AG04450 (cell line): ENCODE results near the gene PRPF38A. TPM values are rescaled to one million over a fixed set of nuclear protein-coding genes. Genes with fewer than 3 reads are reported as not detected.

Experiments
- CTCF ChIA-PET: fragments of 300-600, 350-600 bp; formaldehyde crosslinking; extraction: SDS; loops from one replicate; lab custom pipeline; 2022; ENCODE audit warnings: antibody characterized with exemption, inconsistent platforms; lab: Charles Lee
- POLR2A ChIA-PET: fragments of 350-600 bp; formaldehyde crosslinking; extraction: SDS; loops from one replicate; lab custom pipeline; 2021; ENCODE audit warnings: antibody characterized with exemption, inconsistent platforms; lab: Yijun Ruan, JAX
- DNase-seq: peaks from one replicate; pipeline ENCODE4 v3.0.0-alpha.2; 2011; ENCODE audit warnings: low read depth, low spot score
- H3K27ac ChIP-seq: one replicate; pipeline ENCODE4 v1.5.1; 2012; ENCODE audit warnings: low read depth, low read length, control low read depth
- H3K27me3 ChIP-seq: one replicate; pipeline ENCODE4 v1.6.0; 2012; ENCODE audit warnings: low read length; ENCODE audit not compliant: control insufficient read depth, insufficient read depth
- H3K4me3 ChIP-seq: 2 replicates; pipeline ENCODE4 v1.5.1; 2011; ENCODE audit warnings: mild to moderate bottlenecking, low read depth, low read length, control low read depth
- H3K9me3 ChIP-seq: 2 replicates; pipeline ENCODE4 v1.5.1; 2012; ENCODE audit warnings: low read length; ENCODE audit not compliant: control insufficient read depth, insufficient read depth
- CTCF ChIP-seq: IDR thresholded peaks from 2 replicates; pipeline ENCODE4 v1.5.1; 2011; ENCODE audit warnings: low read depth, low read length, control low read depth, inconsistent platforms
- polyA plus RNA-seq: library from polyadenylated mRNA; depleted of rRNA; stranded (reverse); fragments of >200 nt; gene quantifications from 2 replicates; pipeline ENCODE4 v1.2.3, GENCODE V29; 2011

PRPF38A gene
- polyA plus RNA-seq, 1 experiment, result 26.7 TPM

- H3K9me3 ChIP-seq, result no peaks in the 10 kb centered on the region
- ChIA-PET POLR2A (no interaction called here), CTCF (interaction anchor here (0.9 kb wide), 1 partner anchor 12 kb away, joined by 3 read pairs; the partner anchor contains the start of gene PRPF38A)
- DNase-seq, result no peak
- TF ChIP-seq CTCF, result no peak
- H3K27ac ChIP-seq, result no peak overlapping the region
- H3K27me3 ChIP-seq, result no peaks in the 10 kb centered on the region
- H3K4me3 ChIP-seq, result no peak overlapping the region
Observed at GRCh38 chr1:52393174-52393573, 11.2 kb upstream of the PRPF38A start.

DNA sequence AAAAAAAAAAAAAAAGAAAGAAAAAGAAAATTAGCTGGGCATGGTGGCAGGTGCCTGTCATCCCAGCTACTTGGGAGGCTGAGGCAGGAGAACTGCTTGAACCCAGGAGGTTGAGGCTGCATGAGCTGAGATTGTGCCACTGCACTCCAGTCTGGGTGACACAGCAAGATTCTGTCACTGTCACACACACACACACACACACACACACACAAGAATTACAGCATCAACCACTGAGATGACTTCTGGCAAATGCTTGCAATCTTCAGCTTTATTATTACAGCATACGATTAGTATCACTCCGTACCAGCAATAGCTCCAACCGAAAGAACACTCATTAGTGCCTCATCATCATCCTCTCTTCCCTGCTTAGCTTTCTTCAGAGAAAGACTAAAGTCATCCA, 4.8 kb upstream of the PRPF38A start:
- no peak for DNase-seq
- no peak overlapping the region for H3K4me3 ChIP-seq
- no peak for TF ChIP-seq CTCF
- POLR2A ChIA-PET, result no interaction called here
- no peaks in the 10 kb centered on the region for H3K9me3 ChIP-seq
- H3K27ac ChIP-seq, result no peak overlapping the region
- no peaks in the 10 kb centered on the region for H3K27me3 ChIP-seq
- CTCF ChIA-PET, result interaction anchor here (0.7 kb wide), 1 partner anchor 90 kb away, joined by 4 read pairs; no protein-coding TSS in a partner anchor

DNA sequence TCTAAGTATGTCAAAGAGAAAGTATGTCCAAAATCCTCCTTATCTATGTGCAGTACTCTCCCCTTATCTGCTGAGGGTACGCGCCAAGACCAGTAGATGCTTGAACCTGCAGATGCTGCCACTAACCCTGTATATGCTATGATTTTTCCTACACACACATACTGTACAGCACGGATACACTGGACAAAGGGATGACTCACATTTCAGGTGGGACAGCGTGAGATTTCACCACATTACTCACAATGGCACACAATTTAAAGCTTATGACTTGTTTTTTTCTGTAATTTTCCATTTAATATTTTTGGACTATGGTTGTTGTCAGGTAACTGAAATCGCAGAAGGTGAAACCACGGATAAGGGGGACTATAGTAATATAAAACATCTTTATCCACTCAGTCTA, 4.3 kb upstream of the PRPF38A start:
- TF ChIP-seq CTCF, result no peak
- ChIA-PET CTCF (no interaction called here), POLR2A (no interaction called here)
- DNase-seq, result no peak
- Histone ChIP-seq H3K9me3 (no peaks in the 10 kb centered on the region), H3K27ac (no peak overlapping the region), H3K27me3 (no peaks in the 10 kb centered on the region), H3K4me3 (no peak overlapping the region)

- H3K9me3 ChIP-seq, result no peaks in the 10 kb centered on the region
- no peak for TF ChIP-seq CTCF
- ChIA-PET CTCF (interaction anchor here (0.5 kb wide), 1 partner anchor 75 kb away, joined by 3 read pairs; no protein-coding TSS in a partner anchor), POLR2A (no interaction called here)
- H3K27ac ChIP-seq, result no peak overlapping the region
- H3K27me3 ChIP-seq, result no peaks in the 10 kb centered on the region
- H3K4me3 ChIP-seq, result no peak overlapping the region; the same call in 1 of the 2 replicates
- DNase-seq, result no peak
Observed at GRCh38 chr1:52402860-52403240, 1.6 kb upstream of the PRPF38A start.

DNA sequence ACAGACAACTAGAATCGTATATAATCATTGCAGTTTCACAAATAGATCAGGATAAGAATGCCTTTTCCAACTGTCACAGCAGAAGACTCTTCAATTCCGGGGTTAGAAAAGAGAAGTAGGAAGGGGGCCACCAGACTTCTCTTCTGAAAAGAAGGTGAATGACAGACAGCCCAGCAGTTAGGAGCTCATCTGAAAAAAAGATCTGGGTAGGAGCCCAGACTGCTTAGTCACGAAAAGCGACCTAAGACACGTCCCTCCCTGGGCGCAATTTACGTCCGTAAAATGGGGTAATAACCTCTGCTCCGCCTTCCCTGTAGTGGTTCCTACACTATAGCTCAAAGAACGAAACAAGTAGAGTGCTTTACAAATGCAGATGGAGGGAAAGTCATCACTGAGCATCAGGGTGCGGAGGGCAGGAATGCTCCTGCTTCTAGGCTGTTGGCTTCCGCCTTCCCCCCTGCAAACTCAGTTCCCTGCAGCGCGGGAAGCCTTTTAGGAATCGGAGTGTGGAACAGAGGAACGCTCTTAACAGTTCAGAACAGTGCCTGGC, 761 bp upstream of the PRPF38A start:
- ChIA-PET POLR2A (interaction anchor here (0.8 to 2.2 kb wide), 4 partner anchors 10 to 323 kb away, joined by 3 to 9 read pairs (median 3); partner anchors contain the start of genes TUT4 and ZYG11B), CTCF (interaction anchor here (0.5 to 1.1 kb wide), 2 partner anchors 17 to 76 kb away, joined by 3 read pairs; no protein-coding TSS in a partner anchor)
- DNase-seq, result peak; percentile 33
- Histone ChIP-seq H3K27ac (peak overlapping the region; percentile 49), H3K4me3 (peak overlapping the region; percentile 92), H3K27me3 (no peaks in the 10 kb centered on the region), H3K9me3 (no peaks in the 10 kb centered on the region)
- no peak for TF ChIP-seq CTCF
